Adipose tissue (tissue), 3 donors: Measurements from ENCODE around the gene ADIPOR1. TPM values are rescaled to one million over a fixed set of nuclear protein-coding genes. Genes with fewer than 3 reads are reported as not detected.
"Not testable (repeated sequence)": the region's sequence is repeated elsewhere in the genome, so short reads cannot be mapped to it uniquely, and the experiment has no call there.

Source experiments
- H3K27ac ChIP-seq: one replicate; pipeline ENCODE4 v1.5.1; 2013; ENCODE audit warnings: low read depth, low read length
- WGBS, 3 donors: extraction: QIAGEN DNeasy Blood & Tissue Kit; methylation state at CpG; one replicate each; pipeline ENCODE4 v1.1.7; 2013; 5-methylcytosine and 5-hydroxymethylcytosine counted together
- polyA plus RNA-seq, 3 donors: library from polyadenylated mRNA; stranded (reverse); fragments of 200-250 nt; gene quantifications; one replicate each; pipeline ENCODE4 v1.2.3, GENCODE V29; 2013
- donor health status: healthy with polysubstance abuse.
- donor health status: Bipolar disorder and iron deficiency.
- donor health status: healthy.

Gene ADIPOR1
- polyA plus RNA-seq, 3 donors: 49.7 to 83.5 (median 68.8) TPM

DNA sequence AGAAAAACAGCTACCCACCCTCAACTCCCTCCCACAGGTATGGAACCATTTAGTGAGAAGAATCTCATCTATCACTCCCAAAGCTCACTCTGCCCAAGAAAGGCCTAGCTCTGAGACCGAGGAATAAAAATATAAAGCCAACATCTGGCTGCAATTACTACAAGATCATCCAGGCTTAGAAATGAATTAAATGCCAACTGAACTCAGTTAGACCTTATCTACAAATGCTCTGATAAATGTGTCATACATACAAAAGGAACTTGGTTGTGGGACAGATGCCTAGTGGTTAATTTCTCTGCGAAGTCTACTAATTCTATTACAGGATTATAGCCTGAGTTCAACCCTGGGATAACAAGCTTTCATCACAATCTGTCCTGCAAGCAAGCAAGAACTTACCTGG lies 6.7 kb downstream of the ADIPOR1 start:
- no peak overlapping the region for H3K27ac ChIP-seq
- WGBS, 3 donors: 50 to 83% (median 78%) methylated on average over 2 of the region's 2 CpGs

DNA sequence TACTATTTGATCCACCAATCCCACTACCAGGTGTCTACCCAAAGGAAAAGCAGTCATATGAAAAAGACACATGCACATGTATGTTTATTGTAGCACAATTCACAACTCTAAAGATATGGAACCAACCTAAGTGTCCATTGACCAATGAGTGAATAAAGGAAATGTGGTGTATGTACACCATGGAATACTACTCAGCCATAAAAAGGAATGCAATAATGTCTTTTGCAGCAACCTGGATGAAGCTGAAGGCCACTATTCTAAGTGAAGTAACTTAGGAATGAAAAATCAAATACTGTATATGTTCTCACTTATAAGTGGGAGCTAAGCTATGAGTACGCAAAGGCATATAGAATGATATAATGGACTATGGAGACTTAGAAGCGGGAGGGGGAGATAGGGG lies 12.6 kb downstream of the ADIPOR1 start:
- WGBS, 3 donors: 98% methylated on average over 2 of the region's 2 CpGs

DNA sequence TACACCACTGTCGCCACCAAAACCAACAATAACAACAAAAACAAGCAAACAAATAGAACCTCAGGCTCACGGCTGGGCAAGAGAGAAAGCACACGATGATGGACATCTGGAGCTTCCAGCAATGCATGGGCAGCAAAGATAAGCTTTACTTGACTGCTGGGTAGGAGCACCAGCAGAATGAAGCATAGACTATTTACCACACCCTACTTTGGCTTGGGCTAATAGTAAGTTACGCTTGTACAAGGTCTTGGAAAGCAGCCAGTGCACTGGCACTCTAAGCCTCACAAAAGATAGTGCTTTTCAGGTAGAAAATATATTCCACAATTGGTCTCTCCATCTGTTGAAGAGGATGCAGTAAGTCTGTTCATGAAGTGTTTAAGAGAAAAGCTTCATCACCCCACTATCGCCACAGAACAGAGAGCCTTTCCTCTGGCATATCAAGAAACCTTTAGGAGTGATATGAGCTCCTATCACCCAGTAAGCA lies 13.6 kb downstream of the ADIPOR1 start:
- WGBS, 3 donors: 86 to 91% (median 89%) methylated on average over 5 of the region's 5 CpGs
- H3K27ac ChIP-seq: no peak overlapping the region

More for the DNA sequence above, 12.6 kb downstream of the ADIPOR1 start:
- H3K27ac ChIP-seq: no peak overlapping the region

DNA sequence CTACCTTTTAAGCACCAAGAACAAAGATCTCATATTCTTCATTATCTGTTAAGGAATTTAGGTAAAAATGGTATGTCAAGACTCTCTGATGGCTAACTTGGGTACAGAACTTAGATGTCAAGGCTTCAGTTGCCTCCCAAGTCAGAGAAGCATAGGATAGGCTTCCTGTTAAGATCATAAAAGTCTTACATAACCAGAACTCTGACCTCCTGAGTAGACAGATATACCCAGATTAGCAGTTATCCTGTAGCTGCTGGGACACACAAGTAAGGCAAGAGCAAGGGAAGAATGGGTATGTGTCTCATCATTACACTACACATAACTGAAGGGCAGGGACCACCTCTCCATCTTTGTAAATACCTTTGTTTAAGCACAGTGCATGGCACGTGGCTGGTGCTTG lies 15.7 kb downstream of the ADIPOR1 start:
- no peak overlapping the region for H3K27ac ChIP-seq
- 83 to 85% (median 83%) methylated on average over 1 of the region's 1 CpG for WGBS, 3 donors

DNA sequence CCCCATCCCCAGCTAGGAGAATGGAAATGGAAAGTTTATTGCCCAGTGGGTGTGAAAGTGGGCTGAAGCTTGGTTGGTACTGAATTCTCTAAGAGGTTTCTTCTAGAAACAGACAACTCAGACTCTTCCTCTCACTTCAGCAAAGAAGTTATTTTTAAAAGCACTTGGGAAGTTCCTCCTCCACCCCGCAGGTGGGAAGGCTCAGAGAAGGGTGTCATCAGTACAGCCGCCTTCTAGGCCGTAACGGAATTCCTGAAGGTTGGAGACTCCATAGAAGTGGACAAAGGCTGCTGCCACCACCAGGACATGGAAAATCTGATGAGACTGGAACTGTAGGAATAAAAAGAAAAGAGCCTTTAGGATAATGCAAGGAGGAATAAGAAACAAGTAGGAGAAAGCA lies 16.7 kb downstream of the ADIPOR1 start:
- no peak overlapping the region for H3K27ac ChIP-seq
- WGBS, 3 donors: 85 to 94% (median 90%) methylated on average over 4 of the region's 4 CpGs

DNA sequence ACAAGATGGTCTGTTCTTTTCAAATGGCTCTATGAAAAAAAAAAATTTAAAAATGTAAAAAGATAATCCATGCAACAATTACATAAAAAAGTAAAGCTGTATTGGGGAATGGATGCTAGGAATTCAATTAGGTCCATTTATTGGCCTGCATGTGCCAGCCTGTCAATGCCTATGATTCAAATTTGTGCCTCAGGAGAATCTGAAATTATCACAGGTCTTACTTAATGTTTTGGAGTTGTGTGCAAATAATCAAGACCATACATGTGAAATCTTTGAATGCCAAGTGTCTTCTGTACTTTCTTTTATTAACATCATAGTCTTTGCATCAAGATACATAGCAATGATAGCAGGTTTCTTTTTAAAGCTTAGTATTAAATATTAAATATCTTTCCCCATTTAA lies 17.6 kb downstream of the ADIPOR1 start:
- H3K27ac ChIP-seq: no peak overlapping the region

DNA sequence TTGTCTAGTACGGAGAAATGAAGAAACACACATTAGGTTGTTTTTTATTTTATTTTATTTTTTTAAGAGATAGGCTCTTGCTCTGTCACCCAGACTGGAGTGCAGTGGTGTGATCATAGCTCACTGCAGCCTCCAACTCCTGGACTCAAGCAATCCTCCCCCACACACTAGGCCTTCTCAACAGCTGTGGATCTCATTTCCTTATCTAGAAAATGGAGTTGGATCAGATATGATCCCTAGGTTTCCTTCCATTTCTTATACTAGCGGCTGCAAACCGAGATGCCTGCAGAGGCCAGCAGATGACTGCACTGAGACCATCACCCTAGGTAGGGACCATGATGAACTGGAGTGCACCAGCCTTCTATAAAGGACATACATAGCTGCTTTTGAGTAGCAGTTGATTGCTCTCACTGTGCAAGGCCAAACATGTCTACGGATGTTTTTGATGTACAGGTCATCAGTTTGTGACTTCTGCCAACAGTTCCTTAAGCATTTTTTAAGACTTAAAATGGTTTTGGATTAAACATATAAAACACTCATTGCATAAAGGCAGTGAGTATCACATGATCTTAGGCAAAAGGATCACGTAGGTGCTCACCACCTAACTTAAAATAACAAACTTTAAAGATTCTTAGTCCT lies 19.7 kb downstream of the ADIPOR1 start:
- WGBS, 3 donors: 77 to 83% (median 82%) methylated on average over 5 of the region's 5 CpGs
- H3K27ac ChIP-seq: no peak overlapping the region

DNA sequence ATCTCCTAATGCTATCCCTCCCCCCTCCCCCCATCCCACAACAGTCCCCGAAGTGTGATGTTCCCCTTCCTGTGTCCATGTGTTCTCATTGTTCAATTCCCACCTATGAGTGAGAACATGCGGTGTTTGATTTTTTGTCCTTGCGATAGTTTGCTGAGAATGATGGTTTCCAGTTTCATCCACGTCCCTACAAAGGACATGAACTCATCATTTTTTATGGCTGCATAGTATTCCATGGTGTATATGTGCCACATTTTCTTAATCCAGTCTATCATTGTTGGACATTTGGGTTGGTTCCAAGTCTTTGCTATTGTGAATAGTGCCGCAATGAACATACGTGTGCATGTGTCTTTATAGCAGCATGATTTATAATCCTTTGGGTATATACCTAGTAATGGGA lies 21.7 kb downstream of the ADIPOR1 start:
- WGBS, 3 donors: 71 to 92% (median 89%) methylated on average over 1 to 2 of the region's 6 CpGs

DNA sequence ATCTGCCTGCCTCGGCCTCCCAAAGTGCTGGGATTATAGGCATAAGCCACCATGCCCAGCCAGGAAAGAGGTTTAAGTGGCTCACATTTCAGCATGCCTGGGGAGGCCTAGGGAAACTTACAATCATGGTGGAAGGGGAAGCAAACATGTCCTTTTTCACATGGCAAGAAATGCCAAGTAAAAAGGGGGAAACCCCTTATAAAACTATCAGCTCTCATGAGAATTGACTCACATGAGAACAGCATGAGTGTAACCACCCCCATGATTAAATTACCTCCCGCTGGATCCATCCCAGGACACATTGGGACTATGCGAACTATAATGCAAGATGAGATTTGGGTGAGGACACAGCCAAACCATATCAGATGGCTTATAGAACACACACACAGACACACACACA lies 22.3 kb downstream of the ADIPOR1 start:
- 56 to 84% (median 82%) methylated on average over 3 of the region's 3 CpGs for WGBS, 3 donors

More for the DNA sequence above, 21.7 kb downstream of the ADIPOR1 start:
- H3K27ac ChIP-seq: not testable (repeated sequence)

DNA sequence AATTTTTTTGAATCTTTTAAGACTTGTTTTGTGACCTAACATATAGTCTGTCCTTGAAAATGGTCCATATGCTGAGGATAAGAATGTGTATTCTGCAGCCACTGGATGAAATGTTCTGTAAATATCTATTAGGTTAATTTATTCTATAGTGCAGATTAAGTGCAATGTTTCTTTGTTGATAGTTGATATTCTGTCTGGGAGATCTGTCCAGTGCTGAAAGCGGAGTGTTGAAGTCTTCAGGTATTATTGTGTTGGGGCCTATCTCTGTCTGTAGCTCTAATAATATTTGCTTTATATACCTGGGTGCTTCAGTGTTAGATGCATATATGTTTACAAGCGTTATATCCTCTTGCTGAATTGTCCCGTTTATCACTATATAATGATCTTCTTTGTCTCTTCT lies 23.4 kb downstream of the ADIPOR1 start:
- 83 to 90% (median 86%) methylated on average over 3 of the region's 3 CpGs for WGBS, 3 donors
- H3K27ac ChIP-seq: no peak overlapping the region

More for the DNA sequence above, 22.3 kb downstream of the ADIPOR1 start:
- no peak overlapping the region for H3K27ac ChIP-seq

DNA sequence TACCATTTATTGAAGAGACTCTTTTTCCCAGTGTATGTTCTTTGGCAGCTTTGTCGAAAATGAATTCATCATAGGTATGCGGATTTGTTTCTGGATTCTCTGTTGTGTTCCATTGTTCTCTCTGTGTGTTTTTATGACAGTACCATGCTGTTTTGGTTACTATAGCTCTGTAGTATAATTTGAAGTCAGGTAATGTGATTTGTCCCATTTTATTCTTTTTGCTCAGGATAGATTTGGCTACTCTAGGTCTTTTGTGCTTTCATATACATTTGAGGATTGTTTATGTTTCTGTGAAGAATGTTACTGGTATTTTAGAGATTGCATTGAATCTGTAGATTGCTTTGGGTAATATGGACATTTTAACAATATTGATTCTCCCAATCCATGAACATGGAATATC lies 25.6 kb downstream of the ADIPOR1 start:
- no peak overlapping the region for H3K27ac ChIP-seq
- 84 to 94% (median 88%) methylated on average over 2 of the region's 2 CpGs for WGBS, 3 donors

DNA sequence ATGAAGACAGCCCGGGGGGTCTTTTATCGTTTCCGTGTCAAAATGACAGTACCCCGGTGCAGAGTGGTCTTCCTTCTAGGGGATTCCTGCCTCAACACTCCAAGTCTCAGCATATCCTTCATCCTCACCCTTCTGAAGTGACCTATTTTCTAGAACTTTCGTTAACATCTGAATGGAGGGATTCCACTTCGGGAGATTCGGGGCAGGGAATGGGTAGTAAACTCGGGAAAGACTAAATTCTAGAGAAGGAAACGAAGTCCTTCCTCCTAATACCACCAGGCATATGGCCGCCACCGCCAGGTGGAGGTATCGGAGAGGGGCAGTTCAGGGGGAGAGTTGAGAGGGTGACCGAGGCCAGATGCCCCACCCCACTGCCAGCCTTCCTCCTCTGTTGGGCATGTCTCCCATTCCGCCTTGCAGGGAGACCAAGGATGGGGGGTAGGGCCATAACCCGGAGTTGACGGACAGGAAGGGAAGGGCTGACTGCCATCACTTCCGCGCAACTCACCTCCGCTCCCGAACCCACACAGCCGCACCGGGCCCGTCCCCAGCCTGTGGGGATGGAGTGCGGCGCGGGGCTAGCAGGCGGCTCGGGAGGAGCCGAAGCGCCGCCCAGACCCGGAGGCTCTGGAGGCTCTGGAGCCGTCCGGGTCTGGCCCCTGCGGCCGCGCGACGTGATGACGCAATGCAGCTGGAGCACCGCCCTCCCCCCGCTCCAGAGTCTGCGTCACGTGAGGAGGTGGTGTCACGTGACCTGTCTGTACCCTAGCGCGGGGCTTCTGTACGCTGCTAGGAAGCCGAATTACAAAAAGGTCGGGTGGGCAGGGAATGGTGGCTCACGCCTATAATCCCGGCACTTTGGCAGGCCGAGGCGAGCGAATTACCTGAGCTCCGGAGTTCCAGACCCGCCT lies 31.3 kb downstream of the ADIPOR1 start, which contains the start of gene KLHL12:
TSS of gene KLHL12 (minus strand) at position 654 of the 911 bp plus-strand sequence. CDS start 2,072 bp downstream, outside the sequence.
- WGBS, 3 donors: 0 to 1% (median 0%) methylated on average over 53 to 57 of the region's 57 CpGs
- peak within 1 kb of the TSS; percentile 73 for H3K27ac ChIP-seq

DNA sequence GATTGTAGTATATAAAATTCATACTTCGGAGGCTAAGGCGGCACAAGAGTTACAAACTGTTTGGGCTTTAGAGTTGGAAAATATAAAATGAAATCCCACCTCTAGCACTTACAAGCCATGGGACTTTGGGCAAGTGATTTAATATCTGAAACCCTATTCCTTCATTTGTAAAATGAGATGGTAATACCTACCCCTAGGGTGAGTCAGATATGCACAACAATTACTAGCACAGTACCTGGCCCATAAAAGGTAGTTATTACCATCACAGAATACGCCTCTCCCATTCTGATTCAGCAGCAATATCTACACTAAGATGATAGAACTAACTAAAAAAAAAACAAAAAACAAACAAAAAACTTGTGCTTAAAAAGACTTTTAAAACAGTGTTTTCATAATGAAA lies 34.6 kb downstream of the ADIPOR1 start:
- H3K27ac ChIP-seq: no peak overlapping the region
- 87 to 96% (median 91%) methylated on average over 3 of the region's 3 CpGs for WGBS, 3 donors

DNA sequence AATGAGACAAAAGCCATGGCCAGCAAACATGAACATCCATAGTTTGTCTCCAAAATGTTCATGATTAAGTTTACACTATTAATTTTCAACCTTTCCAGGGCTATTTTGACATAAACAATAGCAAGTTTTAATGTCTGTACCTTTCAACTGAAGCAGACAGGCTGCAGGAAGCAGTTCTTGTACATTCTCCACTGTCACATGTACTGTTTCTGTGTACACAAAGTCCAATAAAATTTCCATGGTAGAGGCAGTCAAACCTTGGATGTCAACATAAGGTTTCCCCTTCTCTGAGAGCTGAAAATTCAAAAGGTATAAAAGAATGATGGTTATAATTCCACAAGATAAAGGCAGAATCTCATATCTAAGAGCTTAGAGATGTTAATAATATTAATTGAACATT lies 38.5 kb downstream of the ADIPOR1 start:
- H3K27ac ChIP-seq: no peak overlapping the region

DNA sequence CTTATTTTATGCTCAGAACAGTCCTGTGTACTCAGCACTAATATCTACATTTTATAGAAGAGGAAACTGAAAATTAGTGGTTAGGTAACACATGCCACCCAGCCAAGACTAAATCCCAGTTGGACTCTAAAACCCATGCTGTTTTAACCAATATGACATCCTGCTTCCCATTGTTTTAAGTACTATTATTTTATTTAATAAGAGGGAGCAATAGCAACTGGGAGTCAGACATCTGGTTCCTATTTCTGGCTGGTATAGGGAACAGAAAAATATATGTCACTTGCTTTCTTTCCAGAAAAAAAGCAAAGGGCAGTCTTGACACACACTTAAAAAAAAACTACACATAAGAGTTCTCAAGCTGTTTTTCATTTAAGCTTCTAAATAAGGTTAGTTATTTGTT lies 43.0 kb downstream of the ADIPOR1 start:
- no peak overlapping the region for H3K27ac ChIP-seq

DNA sequence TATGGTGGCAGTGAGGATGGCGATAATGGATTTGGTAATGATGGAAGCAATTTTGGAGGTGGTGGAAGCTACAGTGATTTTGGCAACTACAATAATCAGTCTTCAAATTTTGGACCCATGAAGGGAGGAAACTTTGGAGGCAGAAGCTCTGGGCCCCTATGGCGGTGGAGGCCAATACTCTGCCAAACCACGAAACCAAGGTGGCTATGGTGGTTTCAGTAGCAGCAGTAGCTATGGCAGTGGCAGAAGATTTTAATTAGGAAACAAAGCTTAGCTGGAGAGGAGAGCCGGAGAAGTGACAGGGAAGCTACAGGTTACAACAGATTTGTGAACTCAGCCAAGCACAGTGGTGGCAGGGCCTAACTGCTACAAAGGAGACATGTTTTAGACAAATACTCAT lies 45.6 kb downstream of the ADIPOR1 start:
- not testable (repeated sequence) for H3K27ac ChIP-seq
- WGBS, 3 donors: 80 to 97% (median 82%) methylated on average over 4 of the region's 4 CpGs

DNA sequence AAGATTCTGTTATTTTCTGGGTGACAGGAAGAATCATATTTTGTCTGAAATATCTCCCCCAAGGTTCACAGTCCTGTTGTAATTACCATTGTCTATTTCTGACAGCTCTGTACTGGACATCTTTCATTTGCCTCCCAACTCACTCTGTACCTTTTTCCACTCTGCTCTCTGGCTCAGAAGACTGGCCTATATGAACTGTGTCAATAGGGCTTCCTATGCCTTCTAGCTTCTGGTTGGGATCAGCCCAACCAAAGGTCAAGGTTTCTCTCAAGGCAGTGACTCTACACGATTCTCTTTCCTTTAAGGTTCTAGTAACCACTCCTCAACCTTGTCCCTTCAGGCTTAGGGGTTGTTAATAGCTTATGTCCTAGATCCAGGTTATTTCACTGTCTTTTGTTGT lies 48.6 kb downstream of the ADIPOR1 start:
- no peak overlapping the region for H3K27ac ChIP-seq
- WGBS, 3 donors: 76 to 91% (median 84%) methylated on average over 1 of the region's 1 CpG

DNA sequence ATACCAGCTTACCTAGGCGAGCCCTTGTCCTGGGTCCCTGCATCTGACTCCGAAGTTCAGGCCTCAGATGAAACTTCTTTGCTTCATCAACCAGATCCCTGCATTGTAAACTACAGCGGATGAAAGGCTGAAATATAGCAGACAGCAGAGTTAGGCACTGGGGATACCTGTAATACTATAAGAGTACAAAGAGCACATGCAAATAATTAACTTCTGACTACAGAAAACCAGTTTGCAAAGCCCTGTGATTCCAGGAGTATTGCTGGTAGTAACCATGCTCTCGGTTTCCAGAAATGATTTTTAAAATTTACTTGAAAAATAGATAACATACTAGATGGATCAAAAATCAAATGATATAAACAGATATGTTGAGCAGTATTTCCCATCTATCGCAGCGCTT lies 49.1 kb downstream of the ADIPOR1 start:
- H3K27ac ChIP-seq: no peak overlapping the region
- 97% methylated on average over 6 of the region's 6 CpGs for WGBS, 3 donors

DNA sequence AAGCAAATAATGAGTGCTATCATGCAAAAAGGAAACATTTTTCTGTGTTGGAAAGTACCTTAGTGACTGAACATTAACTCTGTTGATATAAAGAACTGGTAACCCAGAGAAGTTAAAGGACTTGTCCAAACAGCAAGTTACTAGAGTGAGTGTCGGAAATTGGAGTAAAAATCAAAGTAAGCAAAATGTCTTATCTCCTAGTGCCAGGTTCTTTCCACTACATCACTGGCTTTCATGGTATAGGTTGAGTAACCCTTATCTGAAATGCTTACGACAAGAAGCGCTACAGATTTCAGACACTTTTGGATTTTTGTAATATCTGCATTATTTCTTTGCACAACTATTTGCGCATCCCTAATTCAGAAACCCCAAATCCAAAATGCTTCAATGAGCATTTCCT lies 52.8 kb downstream of the ADIPOR1 start:
- no peak overlapping the region for H3K27ac ChIP-seq
- WGBS, 3 donors: 67 to 95% (median 73%) methylated on average over 4 of the region's 4 CpGs

DNA sequence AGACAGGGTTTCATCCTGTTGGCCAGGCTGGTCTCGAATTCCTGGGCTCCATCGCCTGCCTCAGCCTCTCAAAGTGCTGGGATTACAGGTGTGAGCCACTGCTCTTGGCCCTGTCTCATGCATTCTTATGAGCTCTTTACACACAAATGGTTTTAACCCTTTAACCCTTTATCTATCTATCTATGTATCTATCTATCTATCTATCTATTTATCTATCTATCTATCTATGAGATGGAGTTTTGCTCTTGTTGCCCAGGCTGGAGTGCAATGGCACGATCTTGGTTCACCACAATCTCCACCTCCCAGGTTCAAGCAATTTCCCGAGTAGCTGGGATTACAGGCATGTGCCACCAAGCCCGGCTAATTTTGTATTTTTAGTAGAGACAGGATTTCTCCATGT lies 54.3 kb downstream of the ADIPOR1 start:
- WGBS, 3 donors: 93 to 96% (median 96%) methylated on average over 5 of the region's 5 CpGs
- H3K27ac ChIP-seq: not testable (repeated sequence)
